Glomerular endothelial cell (primary cell): ENCODE data around the gene OR10G7. TPM values are rescaled to one million over a fixed set of nuclear protein-coding genes. Genes with fewer than 3 reads are reported as not detected.
"Not testable (repeated sequence)": the region's sequence is repeated elsewhere in the genome, so short reads cannot be mapped to it uniquely, and the experiment has no call there.

ENCODE experiments used
- DNase-seq: peaks from one replicate; pipeline ENCODE4 v3.0.0-alpha.2; 2011; ENCODE audit warnings: low read depth, low spot score; ENCODE audit errors: extremely low read depth
- total RNA-seq: library from RNA; depleted of rRNA; stranded (reverse); fragments of >200 nt; gene quantifications from 2 replicates; pipeline ENCODE4 v1.2.3, GENCODE V29; 2015

The OR10G7 gene
- total RNA-seq, 1 donor from 2014 or later: not detected

DNA sequence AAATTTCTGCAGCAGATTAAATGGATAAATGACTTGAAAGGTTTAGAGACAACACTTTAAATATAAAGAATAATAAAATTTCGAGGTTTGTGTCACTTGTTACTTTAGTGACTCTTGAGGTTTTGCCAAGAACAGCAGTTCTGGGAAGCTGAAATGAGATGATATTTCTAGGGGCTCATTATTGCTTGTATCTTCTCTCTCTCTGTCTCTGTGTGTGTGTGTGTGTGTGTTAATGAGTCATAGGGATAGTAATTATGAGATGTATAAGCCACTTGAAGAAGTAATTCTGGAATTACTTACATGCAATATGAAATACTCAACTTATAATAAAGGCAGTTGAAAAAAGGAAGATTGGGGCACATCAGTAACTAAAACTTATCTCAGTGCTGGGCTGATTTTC is 9.6 kb upstream of the OR10G7 start:
- no peak for DNase-seq

DNA sequence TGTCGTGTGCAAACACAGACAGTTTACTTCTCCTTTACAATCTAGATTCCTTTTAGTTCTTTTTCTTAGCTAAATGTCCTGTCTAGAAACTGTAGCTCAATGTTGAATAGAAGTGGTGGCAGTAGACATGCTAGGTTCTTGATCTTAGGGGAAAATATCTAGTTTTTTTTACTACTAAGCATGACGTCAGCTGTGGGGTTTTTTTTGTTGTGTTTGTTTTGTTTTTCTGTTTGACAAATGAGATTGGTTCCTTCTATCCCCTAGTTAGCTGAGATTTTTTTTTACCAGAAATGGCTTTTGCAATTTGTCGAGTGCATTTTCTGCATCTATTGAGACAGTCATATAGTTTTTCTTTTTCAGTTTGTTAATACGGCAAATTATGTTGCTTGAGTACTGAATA is 2.3 kb upstream of the OR10G7 start:
- DNase-seq: no peak

DNA sequence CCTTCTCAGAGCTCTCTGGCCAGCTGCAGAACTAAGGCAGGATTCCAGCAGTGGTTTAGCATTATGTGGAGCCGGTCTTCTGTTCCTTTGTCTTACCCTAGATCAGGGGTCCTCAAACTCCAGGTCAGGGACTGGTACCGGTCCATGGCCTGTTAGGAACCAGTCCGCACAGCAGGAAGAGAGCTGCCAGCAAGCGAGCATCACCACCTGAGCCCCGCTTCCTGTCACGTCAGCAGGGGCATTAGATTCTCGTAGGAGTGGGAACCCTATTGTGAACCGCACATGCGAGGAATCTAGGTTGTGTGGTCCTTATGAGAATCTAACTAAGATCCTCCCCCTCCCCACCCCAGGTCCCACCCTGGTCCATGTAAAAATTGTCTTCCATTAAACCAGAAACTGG is 1.6 kb downstream of the OR10G7 start:
- DNase-seq: no peak

DNA sequence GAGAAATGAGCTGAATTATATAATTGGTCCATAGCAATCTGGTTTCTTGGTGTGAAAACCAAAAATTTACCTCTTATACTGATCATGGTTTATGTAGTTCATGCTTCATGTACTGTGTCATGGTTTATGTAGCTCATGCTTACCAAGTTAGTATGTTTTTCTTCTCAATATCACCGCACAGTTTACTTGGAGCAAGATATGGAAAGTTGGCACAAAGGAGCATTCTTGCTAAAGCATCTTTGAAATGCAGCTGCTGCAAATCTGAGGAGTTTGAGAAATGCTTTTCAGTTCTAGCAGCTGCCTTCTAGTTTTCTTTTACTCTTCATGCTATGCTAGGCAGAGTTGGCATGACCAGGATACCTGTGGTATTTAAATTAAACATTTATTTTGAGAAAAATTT is 4.5 kb downstream of the OR10G7 start:
- no peak for DNase-seq

DNA sequence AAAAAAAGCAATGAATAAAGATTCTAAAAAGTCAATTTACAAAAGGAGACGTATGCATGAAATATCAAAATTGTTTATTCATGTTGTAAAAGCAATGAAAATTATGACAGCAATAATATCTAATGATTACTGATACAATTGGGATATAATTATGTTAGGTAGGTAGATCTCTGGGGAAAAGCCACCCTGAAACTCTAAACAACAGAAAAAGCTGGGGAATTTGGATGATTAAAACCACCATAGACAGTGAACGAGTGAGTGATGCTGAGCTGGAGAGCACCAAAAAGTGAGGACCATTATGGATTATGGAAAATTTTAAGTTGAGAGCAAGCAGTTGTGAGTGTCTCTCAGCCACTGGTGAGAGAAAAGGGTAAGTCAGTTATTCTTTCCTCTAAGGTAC is 14.6 kb downstream of the OR10G7 start, which contains the start of gene OR10G8:
Gene OR10G8 (plus strand): TSS at position 301 of the 400 bp plus-strand sequence. CDS start 2,825 bp downstream, outside the sequence.
- no peak for DNase-seq

DNA sequence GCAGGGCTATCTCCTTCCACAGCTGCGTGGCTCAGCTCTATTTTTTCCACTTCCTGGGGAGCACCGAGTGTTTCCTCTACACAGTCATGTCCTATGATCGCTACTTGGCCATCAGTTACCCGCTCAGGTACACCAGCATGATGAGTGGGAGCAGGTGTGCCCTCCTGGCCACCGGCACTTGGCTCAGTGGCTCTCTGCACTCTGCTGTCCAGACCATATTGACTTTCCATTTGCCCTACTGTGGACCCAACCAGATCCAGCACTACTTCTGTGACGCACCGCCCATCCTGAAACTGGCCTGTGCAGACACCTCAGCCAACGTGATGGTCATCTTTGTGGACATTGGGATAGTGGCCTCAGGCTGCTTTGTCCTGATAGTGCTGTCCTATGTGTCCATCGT is 25.3 kb downstream of the OR10G7 start:
- not testable (repeated sequence) for DNase-seq

DNA sequence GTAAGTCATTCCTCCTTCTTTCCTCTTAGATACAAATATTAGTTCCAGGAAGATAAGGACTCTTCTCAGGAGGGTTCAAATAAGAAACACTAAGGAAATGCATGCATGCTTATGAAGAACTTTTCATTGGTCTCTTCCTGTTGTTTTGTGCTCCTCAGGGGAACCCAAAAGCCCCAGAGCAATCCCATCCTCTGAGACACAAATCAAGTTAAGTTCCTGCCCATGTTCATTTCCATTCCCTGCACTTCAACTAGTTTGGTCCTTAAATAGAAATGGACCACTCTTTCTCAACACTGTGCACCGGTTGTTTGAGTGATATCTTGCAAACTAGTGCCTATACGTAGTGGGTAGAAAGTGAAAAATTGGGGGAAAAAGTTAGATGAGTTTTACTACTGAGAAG is 28.4 kb downstream of the OR10G7 start, which contains the start of gene OR10G4:
Gene OR10G4 (plus strand): TSS at position 301 of the 400 bp plus-strand sequence. CDS start 2,578 bp downstream, outside the sequence.
- no peak for DNase-seq

DNA sequence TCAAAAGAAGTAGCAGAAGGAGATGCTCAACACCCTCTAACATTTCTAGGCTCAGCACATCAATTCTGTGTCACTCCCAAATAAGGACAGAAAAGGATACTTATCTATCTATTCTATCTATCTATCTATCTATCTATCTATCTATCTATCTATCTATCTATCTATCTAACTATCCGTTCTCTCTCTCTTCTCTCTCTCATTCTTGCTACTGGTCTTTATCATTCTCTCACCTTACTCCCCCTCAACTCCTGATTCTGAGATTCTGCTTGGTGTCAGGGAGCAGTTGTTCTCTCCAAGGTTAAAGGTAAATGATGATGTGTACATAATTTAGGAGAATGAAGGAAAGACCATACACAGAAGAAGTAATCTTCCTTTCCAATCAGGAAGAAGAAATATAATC is 46.0 kb downstream of the OR10G7 start, which contains the start of gene OR10G6:
Gene OR10G6 (minus strand): TSS at position 43 of the 400 bp plus-strand sequence. CDS start 0 bp downstream, at position 43.
- DNase-seq: no peak

Other genes starting within 250 kb of the OR10G7 start
- gene OR6M1, start 235.0 kb downstream of the OR10G7 start, total RNA-seq: not detected in 2 replicates
- gene TMEM225, start 155.7 kb downstream of the OR10G7 start, total RNA-seq: not detected in 2 replicates
- gene OR8D4, start 139.2 kb downstream of the OR10G7 start, total RNA-seq: not detected in 2 replicates
- not detected in 2 replicates for gene OR4D5, start 101.7 kb downstream of the OR10G7 start, total RNA-seq
- gene OR6T1, start 97.5 kb downstream of the OR10G7 start, total RNA-seq: not detected in 2 replicates
- not detected in 2 replicates for gene OR10S1, start 63.5 kb downstream of the OR10G7 start, total RNA-seq
- not detected in 2 replicates for gene OR10G6, start 46.2 kb downstream of the OR10G7 start, total RNA-seq
- gene OR10G4, start 28.3 kb downstream of the OR10G7 start, total RNA-seq: not detected in 2 replicates
- not detected in 2 replicates for gene OR10G9, start 18.3 kb downstream of the OR10G7 start, total RNA-seq
- gene OR10G8, start 14.5 kb downstream of the OR10G7 start, total RNA-seq: not detected in 2 replicates
- 9.1 and 12.9 TPM in 2 replicates for gene VWA5A, start 74.1 kb upstream of the OR10G7 start, total RNA-seq
- gene OR10D3, start 142.0 kb upstream of the OR10G7 start, total RNA-seq: not detected in 2 replicates
- gene OR8G1, start 199.8 kb upstream of the OR10G7 start, total RNA-seq: not detected in 2 replicates
- gene OR8G5, start 215.1 kb upstream of the OR10G7 start, total RNA-seq: not detected in 2 replicates